SK-N-DZ (cell line): ENCODE results near the gene RNF150.

Experiments
- DNase-seq: peaks from one replicate; pipeline ENCODE4 v3.0.0-alpha.2; 2015; ENCODE audit warnings: low spot score

The RNF150 gene

DNA sequence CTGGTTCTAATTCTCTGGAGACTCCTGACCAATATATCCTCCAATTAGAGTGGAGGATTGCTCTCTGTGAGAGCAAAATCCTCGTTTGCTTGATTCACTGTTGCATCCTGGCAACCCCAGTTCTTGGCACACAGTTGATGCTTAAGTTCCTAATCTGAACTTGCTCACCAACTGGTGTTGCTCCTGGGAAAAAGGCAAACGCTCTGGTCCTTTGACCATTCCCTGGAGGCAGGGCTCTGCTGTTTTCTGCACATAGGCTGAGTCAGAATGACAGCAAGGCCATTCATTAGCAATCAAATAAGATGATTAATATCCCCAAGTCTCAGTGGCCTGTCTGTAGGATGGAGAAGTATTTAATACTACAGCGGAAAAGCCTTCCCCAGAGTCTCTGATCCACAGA, 204.4 kb downstream of the RNF150 start:
- no peak for DNase-seq

- DNase-seq: no peak
Measured at GRCh38 chr4:140926672-140927071, 206.6 kb downstream of the RNF150 start.

- no peak for DNase-seq
Measured at GRCh38 chr4:140925417-140925816, 207.9 kb downstream of the RNF150 start.

- no peak for DNase-seq
Measured at GRCh38 chr4:140924761-140925392, 208.4 kb downstream of the RNF150 start.

DNA sequence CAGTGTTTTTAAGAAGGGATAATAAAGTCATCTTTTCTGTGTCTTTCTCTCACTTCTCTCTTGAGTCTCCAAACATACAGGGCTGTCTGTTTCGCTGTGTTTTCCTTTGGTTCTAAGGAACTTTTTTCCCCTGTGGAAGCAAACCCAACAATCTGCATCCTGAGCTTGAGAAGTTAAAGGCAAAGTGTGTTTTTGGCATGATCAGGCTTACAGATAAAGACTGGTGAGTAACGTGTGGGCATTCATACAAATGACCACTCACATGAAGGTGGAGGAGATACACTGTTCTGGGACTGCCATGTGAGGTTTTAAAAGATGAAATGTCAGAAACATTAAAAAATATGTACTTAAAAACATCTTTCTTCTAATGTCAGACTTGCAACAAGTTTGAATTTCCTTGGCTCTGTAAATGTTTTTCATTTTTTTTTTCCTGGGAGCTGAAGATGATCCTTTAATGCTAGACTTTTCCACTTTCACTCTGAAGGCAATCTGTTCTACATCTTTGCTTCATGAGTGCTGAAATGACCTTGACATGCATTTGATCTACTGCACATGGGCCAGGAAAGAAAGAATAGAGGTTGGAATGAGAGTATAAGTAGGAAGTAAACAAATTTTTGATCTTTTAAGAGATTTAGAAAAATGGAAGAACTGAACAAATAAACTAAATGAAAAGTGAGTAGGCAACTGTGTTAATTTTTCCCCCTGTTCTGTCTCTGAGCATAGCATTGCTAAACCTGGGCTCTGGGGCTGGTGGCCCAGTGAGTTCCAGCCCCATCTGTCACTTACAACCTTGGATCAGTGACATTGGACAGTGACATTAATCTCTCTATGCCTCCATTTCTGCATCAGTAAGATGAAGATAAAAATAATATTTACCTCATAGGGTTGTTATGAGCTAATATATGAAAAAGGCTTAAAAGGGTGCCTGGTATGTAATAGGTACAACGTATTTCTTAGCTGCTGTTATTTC, 226.0 kb downstream of the RNF150 start:
- no peak for DNase-seq

GRCh38 chr4:140904904-140905303, 228.4 kb downstream of the RNF150 start:
- no peak for DNase-seq

GRCh38 chr4:140903522-140904475, 229.5 kb downstream of the RNF150 start:
- DNase-seq: peak; percentile 85

DNA sequence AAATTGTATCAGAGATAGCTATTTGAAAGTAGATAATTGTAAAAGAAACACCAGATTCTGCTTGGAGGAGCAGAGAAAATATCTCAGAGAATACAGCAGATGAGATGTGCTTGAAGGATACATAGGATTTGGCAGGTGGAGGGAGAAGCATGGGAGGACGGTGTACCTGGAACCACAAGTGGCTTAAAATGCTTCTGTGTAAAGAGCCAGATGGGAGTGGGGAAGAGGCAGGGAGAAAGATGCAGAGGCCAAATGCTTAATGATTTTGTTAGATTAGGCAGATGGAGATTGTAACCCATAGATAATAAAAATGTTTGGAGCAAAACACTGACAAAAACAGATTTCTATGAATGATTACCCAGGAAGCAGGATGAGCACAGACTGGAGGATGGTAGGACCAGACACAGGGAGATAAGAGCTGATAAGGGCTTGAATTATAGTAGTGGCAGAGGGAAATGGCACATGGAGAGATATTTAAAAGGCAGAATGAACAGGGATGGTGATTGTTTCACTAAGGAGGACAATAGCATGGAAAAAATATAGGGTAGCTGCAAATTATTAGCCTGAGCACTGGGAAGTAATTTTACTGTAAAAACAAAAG, 231.4 kb downstream of the RNF150 start:
- peak; percentile 97 for DNase-seq

DNA sequence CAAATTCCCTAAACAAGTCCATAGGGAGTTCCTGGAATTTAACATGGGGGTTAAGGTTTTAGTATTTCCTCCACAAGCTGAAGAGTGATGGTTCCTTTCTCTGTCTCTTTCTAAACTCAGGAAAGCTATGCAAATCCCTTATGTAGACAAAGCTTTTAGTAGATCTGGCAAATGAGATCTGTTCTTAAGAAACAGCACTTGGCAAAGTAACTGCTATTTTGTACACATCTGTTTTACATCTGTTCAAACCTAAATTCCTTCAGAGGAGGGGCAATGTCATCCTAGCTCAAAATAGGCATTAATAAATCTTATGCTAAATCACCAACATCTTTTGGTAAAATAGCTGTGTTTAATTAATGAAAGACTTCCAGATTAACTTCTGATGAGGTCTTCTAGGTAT, 239.3 kb downstream of the RNF150 start:
- no peak for DNase-seq

GRCh38 chr4:140888054-140888453, 245.2 kb downstream of the RNF150 start:
- no peak for DNase-seq

GRCh38 chr4:140887467-140887866, 245.8 kb downstream of the RNF150 start:
- DNase-seq: no peak

DNA sequence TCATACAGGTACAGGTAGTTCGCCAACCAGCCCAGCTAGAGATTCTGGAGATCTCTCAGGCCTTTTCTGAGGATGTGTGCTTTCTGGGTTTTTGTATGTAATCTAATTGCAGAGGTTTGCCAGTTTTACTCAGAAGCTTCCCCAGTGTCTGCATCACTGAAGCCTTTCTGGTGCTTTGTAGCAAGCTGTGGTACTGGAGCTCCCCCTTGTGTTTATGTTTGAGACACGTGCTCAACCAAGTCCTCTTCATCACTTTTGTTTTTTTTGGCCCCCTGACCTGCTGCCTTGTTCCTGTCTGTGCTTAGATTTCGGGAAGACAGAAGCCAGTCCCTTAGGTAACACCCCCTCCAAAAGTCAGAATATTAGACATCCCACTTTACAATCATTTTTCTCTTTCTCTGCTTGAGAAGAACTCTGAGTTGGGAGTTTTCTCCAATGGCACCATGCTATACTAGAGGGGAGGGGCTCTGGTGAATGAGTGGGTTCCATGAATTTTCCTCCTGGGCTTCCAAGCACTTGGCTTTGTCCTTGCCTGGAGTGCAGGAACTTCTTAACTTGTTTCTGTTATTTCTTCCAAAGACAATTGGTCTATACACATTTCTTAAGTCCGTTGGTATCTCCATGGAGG, 248.7 kb downstream of the RNF150 start:
- DNase-seq: peak; percentile 51

- no peak for DNase-seq
Measured at GRCh38 chr4:140877781-140878180, 255.5 kb downstream of the RNF150 start.

DNA sequence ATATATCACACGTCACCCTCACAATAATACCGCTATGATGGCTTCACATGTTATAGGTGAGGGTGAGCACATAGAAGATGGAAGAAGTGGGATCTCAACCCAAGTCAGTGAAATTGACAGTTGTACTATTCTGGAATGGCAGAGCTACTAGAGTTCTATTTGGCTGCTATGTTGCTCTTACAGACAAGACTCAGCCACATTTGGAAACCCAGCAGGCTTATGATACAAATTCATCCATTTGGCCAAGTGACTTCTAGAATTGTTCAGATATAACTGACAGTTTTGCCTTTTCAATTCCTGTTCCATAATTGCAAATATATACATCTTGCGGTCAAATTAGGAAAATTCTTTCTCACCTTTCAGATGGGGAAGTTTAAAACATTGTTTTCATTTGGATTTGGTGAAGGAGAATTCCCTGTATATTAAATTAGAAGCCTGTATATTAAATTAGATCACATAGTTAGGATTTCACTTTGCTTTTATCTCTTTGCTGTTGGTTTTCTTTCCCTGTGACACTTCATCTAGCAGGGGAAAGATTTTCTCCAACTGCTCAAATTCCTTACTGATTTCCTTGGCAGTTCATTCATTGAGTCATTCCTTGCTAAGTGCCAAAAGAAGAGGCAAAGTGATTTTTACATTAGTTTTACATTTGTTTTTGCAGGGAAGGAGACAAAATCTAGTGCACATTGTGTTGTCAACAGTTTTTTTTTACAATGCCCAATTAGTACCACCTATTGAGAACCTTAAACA, 256.5 kb downstream of the RNF150 start:
- DNase-seq: no peak

DNA sequence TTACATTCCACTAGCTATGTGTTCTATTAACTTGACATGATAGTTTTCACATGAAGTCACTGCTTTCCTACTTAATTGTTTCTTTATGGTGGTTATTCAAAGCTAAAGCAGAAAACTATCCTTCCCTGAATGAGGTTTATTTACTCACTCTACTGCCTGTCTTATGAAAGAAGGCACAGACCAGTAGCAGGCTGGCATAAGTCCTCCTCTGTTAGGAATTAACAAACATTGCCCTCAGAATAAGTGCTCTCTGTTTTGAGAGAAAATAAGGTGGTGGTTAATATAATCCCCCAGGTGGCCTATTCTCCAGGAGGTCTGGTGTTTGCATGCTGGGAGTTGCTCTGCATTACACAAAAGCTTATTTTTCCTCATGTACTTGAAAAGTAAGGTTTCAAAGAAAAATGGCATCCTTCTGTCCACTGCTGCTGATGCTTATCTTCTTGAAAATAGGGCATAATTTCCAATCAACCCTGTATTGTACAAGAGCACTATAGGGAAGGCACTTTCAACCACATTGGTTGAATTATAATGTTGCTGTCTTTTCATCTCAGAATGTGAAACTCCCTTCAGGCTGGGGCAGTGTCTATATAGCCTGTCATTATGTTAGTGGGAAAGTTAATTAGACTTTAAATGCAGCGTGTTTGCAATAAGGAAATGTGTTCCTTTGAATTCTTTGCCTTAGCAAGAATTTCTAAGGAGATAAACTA, 257.4 kb downstream of the RNF150 start:
- no peak for DNase-seq

- no peak for DNase-seq
Measured at GRCh38 chr4:140874056-140874455, 259.2 kb downstream of the RNF150 start.

DNA sequence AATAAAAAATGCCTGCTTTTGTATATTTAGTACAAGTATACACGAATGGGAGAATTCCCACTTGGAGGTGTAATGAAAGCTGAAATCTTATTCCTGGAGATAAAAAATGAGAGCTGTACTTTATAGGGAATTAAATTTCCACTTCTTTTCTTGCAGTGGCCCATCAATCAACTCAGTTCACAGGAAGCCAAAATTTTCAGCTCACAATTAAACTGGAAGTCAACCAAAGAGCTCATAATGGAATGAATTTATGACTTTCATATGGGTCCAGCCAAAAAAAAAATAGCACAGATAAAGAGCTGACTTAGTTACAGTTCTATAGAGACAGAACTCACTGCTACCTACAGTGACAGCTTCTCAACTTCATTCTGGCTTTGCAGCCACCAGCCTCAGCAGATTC, 261.9 kb downstream of the RNF150 start:
- DNase-seq: no peak

- no peak for DNase-seq
Measured at GRCh38 chr4:140870427-140870826, 262.8 kb downstream of the RNF150 start.

DNA sequence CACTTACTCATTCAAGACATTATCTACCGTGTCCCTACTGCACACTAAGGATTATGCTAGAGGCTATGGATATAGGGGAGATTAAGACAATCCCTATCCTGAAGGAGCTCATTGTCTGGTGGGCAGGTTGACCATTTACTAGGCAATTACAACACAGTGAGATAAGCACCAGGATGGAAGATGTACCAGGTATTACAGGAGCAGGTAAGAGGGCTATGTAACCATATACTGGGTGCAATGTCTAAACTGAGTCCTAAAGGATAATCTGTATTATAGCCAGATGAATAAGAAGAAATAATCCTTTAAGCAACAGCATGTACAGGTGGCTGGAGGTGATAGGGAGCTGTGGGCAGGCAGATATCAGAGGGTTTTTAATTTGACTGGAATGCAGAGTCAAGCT, 263.8 kb downstream of the RNF150 start:
- no peak for DNase-seq

- DNase-seq: no peak
Measured at GRCh38 chr4:140867356-140867755, 265.9 kb downstream of the RNF150 start.
